ENCODE measurements around the gene LRIT1.

LRIT1 gene

GRCh38 chr10:84269773-84270172, 28.4 kb upstream of the LRIT1 start:
- no peak overlapping the region for H3K4me3 ChIP-seq (ENCODE audit: low read depth, low read length)
- DNase-seq (ENCODE audit: low read depth): no peak
- TF ChIP-seq, protein P1, sequence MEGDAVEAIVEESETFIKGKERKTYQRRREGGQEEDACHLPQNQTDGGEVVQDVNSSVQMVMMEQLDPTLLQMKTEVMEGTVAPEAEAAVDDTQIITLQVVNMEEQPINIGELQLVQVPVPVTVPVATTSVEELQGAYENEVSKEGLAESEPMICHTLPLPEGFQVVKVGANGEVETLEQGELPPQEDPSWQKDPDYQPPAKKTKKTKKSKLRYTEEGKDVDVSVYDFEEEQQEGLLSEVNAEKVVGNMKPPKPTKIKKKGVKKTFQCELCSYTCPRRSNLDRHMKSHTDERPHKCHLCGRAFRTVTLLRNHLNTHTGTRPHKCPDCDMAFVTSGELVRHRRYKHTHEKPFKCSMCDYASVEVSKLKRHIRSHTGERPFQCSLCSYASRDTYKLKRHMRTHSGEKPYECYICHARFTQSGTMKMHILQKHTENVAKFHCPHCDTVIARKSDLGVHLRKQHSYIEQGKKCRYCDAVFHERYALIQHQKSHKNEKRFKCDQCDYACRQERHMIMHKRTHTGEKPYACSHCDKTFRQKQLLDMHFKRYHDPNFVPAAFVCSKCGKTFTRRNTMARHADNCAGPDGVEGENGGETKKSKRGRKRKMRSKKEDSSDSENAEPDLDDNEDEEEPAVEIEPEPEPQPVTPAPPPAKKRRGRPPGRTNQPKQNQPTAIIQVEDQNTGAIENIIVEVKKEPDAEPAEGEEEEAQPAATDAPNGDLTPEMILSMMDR (IDR thresholded peaks at IDR 0.05; ENCODE audit: insufficient read depth, low read depth, low read length, missing control alignments): no peak

DNA sequence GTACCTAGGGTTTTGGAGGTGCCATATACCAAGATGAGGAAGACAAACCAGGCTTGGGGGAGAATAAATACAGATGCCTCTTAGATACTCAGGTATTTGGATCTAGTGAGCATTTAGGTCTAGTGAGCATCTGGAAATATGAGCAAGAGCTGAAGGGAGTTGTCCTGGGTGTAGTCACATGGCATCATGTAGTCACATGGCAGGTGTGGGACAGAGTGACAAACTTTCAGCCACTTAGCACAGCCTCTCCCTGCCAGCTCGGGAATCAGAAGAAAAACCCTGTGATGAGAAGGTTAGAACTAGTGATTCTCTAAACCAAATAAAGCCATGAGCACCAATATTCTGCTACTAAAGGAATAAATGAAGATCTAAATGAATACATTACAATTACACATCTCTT, 27.8 kb upstream of the LRIT1 start:
- DNase-seq (ENCODE audit: low read depth): no peak
- H3K4me3 ChIP-seq (ENCODE audit: low read depth, low read length): no peak overlapping the region
- TF ChIP-seq, protein P1 (IDR thresholded peaks at IDR 0.05; ENCODE audit: insufficient read depth, low read depth, low read length, missing control alignments): no peak

DNA sequence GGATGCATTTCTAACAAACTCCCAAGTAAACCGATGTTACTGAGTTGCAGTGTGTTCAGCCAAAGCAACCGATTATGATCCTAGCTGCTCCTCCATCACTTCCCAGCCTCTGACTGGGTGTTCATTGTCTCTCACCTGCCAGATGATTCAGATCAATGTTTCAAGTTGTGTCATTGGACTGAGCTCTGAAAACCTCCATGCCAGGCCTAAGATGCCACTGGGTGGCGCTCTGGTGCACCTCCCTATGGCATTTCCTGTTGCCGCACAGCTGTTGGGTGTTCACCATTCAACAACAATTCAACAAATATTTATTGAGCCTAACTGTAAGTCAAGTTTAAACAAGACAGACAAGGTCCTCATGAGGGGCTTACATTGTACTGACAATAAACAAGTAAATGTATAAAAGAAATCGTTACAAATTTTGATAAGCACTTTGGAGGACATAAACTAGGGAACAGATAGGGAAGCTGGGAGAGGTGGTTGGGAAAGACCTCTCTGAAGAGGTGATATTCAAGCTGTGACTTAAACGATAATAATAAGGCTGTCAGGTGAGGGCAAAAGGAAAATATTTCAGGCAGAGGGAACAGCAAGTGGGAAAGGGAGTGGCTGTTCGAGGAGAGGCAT, 26.3 kb upstream of the LRIT1 start:
- peak; percentile 63 for DNase-seq (ENCODE audit: low read depth)
- TF ChIP-seq, protein P1 (IDR thresholded peaks at IDR 0.05; ENCODE audit: insufficient read depth, low read depth, low read length, missing control alignments): peak; percentile 77
- H3K4me3 ChIP-seq (ENCODE audit: low read depth, low read length): no peak overlapping the region

GRCh38 chr10:84265418-84265817, 24.1 kb upstream of the LRIT1 start:
- no peak for DNase-seq (ENCODE audit: low read depth)
- TF ChIP-seq, protein P1 (IDR thresholded peaks at IDR 0.05; ENCODE audit: insufficient read depth, low read depth, low read length, missing control alignments): no peak
- H3K4me3 ChIP-seq (ENCODE audit: low read depth, low read length): no peak overlapping the region

- TF ChIP-seq, protein P1 (IDR thresholded peaks at IDR 0.05; ENCODE audit: insufficient read depth, low read depth, low read length, missing control alignments): peak; percentile 94
These were observed 23.3 kb upstream of the LRIT1 start for GRCh38 chr10:84264611-84265141.

GRCh38 chr10:84263716-84264115, 22.4 kb upstream of the LRIT1 start:
- no peak overlapping the region for H3K4me3 ChIP-seq (ENCODE audit: low read depth, low read length)
- no peak for DNase-seq (ENCODE audit: low read depth)
- TF ChIP-seq, protein P1 (IDR thresholded peaks at IDR 0.05; ENCODE audit: insufficient read depth, low read depth, low read length, missing control alignments): no peak

More at GRCh38 chr10:84264611-84265141, 23.3 kb upstream of the LRIT1 start:
- no peak overlapping the region for H3K4me3 ChIP-seq (ENCODE audit: low read depth, low read length)
- peak; percentile 67 for DNase-seq (ENCODE audit: low read depth)
